Melanocyte of skin (primary cell): ENCODE measurements around the gene BMI1. TPM values are rescaled to one million over a fixed set of nuclear protein-coding genes. Genes with fewer than 3 reads are reported as not detected.

ENCODE experiments used
- small RNA-seq, 2 donors: library from RNA; depleted of rRNA; stranded (forward); fragments of <200 nt; gene quantifications; one replicate each; pipeline ENCODE3, GENCODE V24; 2012
- total RNA-seq, 2 donors: library from RNA; depleted of rRNA; stranded (reverse); fragments of >200 nt; gene quantifications; 2 replicates each; pipeline ENCODE4 v1.2.3, GENCODE V29; 2012

The BMI1 gene
- total RNA-seq, result 10 to 100 TPM; 35.0 to 38.5 TPM

DNA sequence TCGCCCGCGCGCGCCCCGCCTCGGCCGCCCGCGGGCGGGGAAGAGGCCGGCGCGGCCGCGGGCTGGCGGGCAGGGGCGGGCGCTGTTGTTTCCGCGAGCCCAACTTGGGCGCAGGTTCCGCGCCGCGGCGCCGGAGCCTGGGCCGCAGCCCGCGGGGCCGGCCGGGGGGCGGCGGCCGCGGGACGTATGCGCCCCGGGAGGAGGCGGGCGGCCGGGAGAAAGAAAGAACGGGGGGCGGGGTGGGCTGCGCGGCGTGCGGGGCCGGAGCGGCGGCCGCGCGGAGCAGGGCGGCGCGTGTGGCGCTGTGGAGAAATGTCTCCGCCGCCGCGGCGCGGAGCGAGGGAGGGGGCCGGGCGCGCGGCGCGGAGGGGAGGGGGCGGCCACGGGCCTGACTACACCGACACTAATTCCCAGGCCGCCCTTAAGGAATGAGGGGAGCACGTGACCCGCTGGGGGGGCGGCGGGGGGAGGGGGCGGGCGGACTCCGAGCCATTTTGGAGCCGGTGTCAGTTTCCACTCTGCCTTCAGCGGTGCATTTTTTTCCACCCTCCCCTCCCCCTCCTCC is at the start of gene BMI1:
TSS of gene BMI1 (plus strand) at position 509 of the 565 bp plus-strand sequence. CDS start 5,351 bp downstream, outside the sequence.

DNA sequence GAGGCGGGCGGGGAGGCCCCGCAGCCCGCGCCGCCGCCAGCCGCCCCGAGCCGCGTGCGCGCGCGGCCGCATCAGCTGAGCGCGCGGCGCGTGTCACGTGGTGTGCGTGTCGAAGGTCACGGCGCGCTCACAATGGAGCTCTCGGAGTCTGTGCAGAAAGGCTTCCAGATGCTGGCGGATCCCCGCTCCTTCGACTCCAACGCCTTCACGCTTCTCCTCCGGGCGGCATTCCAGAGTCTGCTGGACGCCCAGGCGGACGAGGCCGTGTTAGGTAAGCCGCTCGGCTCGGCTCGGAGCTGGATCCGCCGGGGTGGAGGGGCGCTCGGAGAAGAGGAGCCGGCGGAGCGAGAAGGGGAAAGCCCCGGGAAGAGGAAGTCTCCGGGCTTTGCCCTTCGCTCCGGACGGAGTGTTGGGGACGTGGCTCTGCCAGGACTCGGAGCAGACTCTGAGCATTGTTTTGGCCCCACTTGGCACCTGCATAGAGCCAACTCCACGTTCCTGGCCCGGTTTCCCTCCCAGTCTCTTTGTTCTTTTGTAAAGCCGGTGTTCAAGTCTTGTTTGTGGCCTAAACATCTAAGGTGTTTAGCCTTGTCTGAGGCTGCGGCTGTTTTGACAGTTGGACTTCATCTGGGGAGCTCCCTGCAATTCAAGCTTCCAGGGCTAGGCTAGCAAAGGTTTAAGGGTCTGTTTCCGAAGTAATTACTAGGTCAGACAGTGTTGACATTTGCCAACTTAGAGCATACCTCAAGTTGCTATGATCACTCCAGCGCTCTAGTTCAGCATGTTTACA is 4.4 kb upstream of the BMI1 start, which contains the start of gene COMMD3:
TSS of gene COMMD3 (plus strand) at position 103 of the 790 bp plus-strand sequence. CDS start at position 133, 30 bp downstream.

DNA sequence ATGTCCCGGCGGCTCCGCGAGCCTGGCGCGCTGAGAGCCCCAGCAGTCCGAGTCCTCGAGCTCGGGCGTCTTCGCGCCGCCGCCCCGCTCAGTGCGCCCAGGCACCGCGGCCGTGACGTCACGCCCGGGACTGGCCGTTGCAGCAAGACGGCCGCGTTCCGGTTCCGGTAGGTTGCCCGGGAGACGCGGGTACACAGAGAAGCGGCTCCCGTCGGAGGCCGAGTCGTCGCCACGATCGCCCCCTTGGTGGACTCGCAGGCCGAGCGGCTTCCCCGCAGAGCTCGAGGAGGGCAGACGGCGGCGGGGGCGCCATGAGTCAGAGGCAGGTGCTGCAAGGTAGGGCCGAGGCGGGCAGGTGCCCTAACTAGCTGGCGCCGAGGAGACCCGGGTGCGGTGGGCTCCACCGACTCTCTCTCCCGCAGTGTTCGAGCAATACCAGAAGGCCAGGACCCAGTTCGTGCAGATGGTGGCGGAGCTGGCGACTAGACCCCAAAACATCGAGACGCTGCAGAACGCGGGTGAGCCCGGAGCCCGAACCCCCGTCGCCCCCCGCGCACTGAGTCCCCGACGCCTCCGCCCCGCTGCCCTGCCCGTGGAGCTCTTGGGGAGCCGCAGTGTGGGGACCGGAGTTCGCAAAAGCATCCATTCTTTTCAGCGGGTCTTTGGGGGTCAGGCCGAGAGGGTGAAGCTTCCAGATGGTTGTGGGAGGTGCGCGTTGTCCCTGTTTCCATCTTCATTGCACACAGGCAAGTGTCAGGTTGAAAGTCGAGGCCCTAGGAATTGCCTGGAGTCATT is 24.6 kb downstream of the BMI1 start, which contains the start of gene SPAG6:
TSS of gene SPAG6 (plus strand) at position 196 of the 795 bp plus-strand sequence. CDS start at position 312, 116 bp downstream.

Small RNAs within 50 kb of the gene (small RNA-seq; reads per million reads assigned to genes)
- 0 to 0.12 reads per million in 2 donors for gene AL158211.3

Other genes with a start within 250 kb of the BMI1 start
- gene EBLN1, start 103.1 kb upstream of the BMI1 start, total RNA-seq, result not detected
- gene COMMD3, start 4.7 kb upstream of the BMI1 start, total RNA-seq, result 10 to 100 TPM; 26.5 to 36.6 TPM
- under 1 TPM in 1 of 2 donors, not detected in 1; under 0.01 TPM for gene SPAG6, start 24.4 kb downstream of the BMI1 start, total RNA-seq